HG02938 (cell line): Measurements from ENCODE around the gene TIAM2.

ENCODE experiments used
- ATAC-seq: cut with Tn5 transposase; IDR thresholded peaks from one replicate; pipeline ENCODE4 v1.9.1; 2021; ENCODE audit warnings: mild to moderate bottlenecking, moderate library complexity; ENCODE audit not compliant: unreplicated experiment

Gene TIAM2

GRCh38 chr6:155122199-155122950, 127.3 kb downstream of the TIAM2 start:
- ATAC-seq = no peak

- ATAC-seq = no peak
These were observed 128.4 kb downstream of the TIAM2 start for GRCh38 chr6:155123520-155123919.

- ATAC-seq = no peak
These were observed 130.8 kb downstream of the TIAM2 start for GRCh38 chr6:155125906-155126305.

GRCh38 chr6:155126727-155127439, 131.8 kb downstream of the TIAM2 start:
- peak; percentile 71 for ATAC-seq

GRCh38 chr6:155128977-155129376, 133.9 kb downstream of the TIAM2 start:
- no peak for ATAC-seq

- ATAC-seq = no peak
These were observed 134.6 kb downstream of the TIAM2 start for GRCh38 chr6:155129744-155130143.

- ATAC-seq = no peak
These were observed 135.2 kb downstream of the TIAM2 start for GRCh38 chr6:155130161-155130853.

GRCh38 chr6:155132617-155133016, 137.5 kb downstream of the TIAM2 start:
- ATAC-seq = no peak

- ATAC-seq = no peak
These were observed 145.9 kb downstream of the TIAM2 start for GRCh38 chr6:155141002-155141401.

- ATAC-seq = no peak
These were observed 146.4 kb downstream of the TIAM2 start for GRCh38 chr6:155141512-155141911.

GRCh38 chr6:155142168-155143028, 147.3 kb downstream of the TIAM2 start:
- no peak for ATAC-seq

- no peak for ATAC-seq
These were observed 148.0 kb downstream of the TIAM2 start for GRCh38 chr6:155143029-155143577.

- no peak for ATAC-seq
These were observed 148.5 kb downstream of the TIAM2 start for GRCh38 chr6:155143578-155144106.

- no peak for ATAC-seq
These were observed 151.1 kb downstream of the TIAM2 start for GRCh38 chr6:155146205-155146604.

- no peak for ATAC-seq
These were observed 153.0 kb downstream of the TIAM2 start for GRCh38 chr6:155147958-155148663.

GRCh38 chr6:155150967-155151671, 156.0 kb downstream of the TIAM2 start:
- no peak for ATAC-seq

GRCh38 chr6:155152211-155153076, 157.3 kb downstream of the TIAM2 start:
- ATAC-seq = no peak
